Stimulated activated CD8-positive, alpha-beta memory T cell treated with anti-CD3 and anti-CD28 coated beads, Interleukin-15, amount 100 ng/mL, for 24 hours (primary cell): ENCODE results near the gene BAG3.
"Not testable (repeated sequence)": the region's sequence is repeated elsewhere in the genome, so short reads cannot be mapped to it uniquely, and the experiment has no call there.

Experiments
- DNase-seq: peaks from one replicate; pipeline ENCODE4 v3.0.0-alpha.2; 2020; ENCODE audit warnings: low read depth

The BAG3 gene

GRCh38 chr10:119694608-119695007, 43.4 kb downstream of the BAG3 start:
- no peak for DNase-seq

GRCh38 chr10:119700321-119700954, 49.3 kb downstream of the BAG3 start:
- DNase-seq: no peak

DNA sequence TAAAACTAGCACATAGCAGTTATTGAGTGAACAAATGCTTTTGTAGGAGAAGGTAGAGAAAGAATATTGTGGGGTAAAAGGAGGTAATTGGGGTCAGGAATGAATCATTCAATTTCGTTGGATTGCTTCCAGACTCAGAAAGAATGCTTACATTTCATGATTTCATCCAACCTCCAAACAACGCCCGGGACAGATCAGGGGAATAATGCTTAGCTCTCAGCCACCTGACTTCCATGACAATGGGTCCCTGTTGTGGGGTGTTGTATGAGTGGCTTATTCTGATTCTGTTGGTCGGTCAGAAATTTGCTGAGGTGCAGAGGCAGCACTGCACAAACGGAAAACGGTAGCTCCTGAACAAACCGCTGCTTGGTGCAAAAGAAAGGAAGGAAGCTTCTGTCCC, 50.7 kb downstream of the BAG3 start:
- DNase-seq: no peak

DNA sequence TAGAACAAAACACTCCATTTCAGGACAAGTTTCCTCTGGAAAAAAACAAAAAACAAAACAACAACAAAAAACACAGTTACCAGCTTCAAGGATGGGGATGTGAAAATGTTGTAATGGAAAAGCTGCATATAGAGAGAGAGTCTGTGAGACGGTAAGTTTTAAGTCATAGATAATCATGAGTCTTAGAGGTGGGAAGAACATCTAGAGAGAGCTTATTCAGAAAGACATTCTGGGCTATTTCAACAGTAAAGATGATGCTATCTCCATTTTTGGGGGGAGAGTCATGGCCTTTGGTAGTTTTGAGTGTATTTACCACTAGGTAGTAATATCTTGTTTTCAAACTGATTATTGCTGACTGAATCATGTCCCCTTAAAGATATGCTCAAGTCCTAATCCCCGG, 51.4 kb downstream of the BAG3 start:
- DNase-seq: no peak

DNA sequence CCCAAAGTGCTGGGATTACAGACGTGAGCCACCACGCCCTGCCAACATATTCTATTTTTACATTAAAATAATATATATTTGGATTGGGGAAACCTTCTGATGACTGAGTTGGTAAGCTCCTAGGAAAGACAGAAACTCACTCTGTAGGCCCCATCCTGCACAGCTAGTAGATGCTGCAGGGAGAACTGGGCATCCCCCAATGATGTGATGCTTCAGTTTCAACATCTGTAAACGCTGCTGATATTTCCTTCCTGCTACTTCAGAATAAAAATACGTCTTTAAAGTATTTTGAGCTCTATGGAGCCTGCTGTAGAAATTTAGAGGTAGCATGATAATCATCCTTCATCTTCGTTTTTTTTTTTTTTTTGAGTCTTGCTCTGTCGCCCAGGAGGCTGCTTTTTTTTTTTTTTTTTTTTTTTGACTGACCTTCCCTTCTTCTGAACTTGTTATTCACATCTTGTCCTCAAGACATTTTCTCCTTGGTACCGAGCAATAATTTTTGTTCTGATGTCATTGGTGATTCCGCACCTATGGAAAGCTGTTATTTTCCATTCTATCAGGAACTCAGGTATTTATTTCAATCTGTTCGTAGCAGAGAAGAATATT, 52.8 kb downstream of the BAG3 start:
- no peak for DNase-seq

DNA sequence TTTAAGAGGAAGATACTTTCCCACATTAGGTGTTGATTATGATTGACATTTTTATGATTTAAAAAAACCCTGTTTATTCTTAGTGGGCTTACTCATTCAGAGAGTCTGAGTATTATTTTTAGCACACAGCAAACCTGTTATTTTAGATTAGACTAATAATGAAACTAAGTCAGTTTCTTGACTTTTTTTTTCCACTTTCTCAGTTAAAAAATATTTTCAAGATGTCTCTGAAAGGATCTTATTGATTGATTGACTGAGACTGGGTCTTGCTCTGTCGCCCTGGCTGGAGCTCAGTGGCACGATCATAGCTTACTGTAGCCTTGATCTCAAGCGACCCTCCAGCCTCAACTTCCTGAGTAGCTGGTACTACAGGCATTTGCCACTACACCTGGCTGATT, 54.3 kb downstream of the BAG3 start:
- no peak for DNase-seq

GRCh38 chr10:119706521-119707278, 55.5 kb downstream of the BAG3 start:
- DNase-seq: no peak

DNA sequence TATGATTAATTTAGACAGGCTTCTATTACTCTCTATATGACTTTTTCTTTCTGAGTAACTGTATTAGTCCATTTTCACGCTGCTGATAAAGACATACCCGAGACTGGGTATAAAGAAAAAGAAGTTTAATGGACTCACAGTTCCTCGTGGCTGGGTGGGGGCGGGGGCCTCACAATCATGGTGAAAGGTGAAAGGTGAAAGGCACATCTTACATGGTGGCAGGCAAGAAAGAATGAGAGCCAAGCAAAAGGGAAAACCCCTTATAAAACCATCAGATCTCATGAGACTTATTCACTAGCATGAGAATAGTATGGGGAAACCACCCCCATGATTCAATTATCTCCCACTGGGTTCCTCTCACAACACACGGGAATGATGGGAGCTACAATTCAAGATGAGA, 56.2 kb downstream of the BAG3 start:
- DNase-seq: not testable (repeated sequence)

DNA sequence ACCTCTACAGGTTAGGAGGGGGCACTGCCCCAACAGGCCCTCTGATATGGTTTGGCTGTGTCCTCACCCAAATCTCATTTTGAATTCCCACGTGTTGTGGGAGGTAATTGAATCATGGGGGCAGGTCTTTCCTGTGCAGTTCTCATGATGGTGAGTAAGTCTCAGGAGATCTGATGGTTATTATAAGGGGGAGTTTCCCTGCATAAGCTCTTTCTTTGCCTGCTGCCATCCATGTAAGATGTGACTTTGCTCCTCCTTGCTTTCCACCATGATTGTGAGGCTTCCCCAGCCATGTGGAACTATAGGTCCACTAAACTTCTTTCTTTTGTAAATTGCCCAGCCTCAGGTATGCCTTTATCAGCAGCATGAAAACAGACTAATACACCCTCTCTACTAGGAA, 59.8 kb downstream of the BAG3 start:
- not testable (repeated sequence) for DNase-seq

DNA sequence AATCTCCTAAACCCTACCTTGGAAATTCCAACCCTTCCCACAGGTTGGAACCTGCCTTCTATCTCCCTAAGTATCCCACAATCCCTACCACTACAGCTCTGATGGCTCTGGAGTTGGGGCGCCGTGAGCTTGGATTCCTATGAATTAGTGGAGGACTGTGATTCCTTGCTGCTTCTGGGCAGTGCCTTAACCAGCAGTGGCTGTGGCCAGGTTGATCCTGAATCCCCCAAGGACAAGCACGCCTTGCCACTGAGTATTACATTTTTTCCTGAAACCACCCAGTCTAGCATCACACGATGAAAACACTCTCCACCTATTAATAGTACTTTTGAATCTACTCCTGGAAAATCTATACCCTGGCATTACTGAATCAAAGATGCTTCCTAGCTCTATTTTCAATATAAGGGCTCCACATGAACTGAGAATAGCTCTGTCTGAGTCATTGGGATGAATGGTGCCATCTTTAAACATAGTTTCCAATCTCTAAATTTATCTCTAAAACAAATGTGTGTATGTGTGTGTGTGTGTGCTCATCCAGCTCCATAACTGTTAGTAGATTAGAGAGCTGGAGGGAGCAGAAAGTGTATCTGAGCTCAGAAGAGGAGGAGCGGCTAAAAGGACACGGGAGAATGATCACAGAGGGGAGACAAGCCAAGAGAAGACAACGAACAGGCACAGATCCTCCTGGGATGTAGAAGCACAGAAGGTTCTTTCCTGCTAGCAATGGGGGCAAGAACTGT, 62.7 kb downstream of the BAG3 start:
- DNase-seq: no peak

- DNase-seq: no peak
Observed at GRCh38 chr10:119714484-119714816, 63.3 kb downstream of the BAG3 start.

DNA sequence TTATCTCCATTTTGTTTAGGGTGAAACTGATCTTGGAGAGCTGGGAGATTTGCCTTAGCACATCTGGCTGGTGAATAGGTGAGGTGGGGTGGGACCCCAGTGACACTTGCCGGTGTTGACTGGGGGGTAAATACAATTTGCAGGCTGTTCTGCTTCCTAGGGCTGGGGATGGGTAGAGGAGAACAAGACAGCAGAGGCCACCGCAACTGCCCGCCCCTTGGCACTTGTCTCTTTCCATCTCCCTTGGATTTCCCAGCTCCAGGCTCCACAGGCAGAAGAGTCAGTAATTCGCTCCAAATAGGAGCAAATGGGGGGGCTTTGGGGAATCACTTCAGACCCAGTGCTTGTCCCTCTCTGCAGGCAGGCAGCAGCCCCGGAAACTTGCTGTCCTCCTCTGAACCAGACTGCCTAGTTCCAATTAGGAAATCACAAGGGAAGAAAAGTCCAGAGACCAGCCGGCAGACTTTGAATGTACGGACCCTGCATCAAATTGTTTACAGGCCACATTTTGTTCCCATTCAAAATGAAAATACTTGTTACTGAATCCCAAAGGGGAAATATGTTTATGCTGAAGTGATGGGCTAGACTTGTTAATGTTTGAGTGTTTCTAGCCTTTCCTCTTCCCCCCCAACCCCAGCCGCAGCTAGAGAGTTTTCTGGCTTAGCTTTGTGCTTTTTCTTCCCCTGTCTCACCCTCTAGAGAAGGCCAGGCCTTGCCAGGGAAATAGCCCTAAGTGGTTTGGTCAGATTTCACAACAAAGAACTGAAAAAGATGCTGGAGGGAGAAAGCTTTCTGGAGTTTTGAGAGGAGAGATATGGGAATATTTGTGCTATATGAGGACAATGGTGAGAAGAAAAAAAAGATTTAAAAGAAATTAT, 64.7 kb downstream of the BAG3 start:
- DNase-seq: no peak

GRCh38 chr10:119723161-119723560, 72.0 kb downstream of the BAG3 start:
- no peak for DNase-seq

DNA sequence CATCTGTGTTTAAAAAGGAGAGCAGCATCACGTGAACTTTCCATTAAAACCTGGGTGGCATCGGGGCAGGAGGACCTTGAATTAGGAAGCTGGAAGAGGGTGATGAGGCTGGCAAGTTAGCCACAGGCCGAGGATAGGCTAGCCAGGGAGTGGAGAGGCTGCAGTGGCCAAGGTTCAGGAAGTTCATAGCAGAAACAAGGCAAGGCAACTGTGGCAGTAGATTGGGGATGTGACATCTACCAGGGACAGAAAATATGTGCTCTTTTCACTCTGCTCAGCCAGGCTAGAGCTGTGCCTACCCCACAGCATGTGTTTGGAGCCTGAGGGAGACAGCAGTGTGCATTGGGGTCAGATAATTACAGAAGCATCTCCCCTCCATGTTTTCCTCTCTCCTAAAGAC, 72.4 kb downstream of the BAG3 start:
- DNase-seq: no peak

- DNase-seq: no peak
Observed at GRCh38 chr10:119724593-119725516, 73.7 kb downstream of the BAG3 start.

GRCh38 chr10:119725517-119725827, 74.3 kb downstream of the BAG3 start:
- no peak for DNase-seq

DNA sequence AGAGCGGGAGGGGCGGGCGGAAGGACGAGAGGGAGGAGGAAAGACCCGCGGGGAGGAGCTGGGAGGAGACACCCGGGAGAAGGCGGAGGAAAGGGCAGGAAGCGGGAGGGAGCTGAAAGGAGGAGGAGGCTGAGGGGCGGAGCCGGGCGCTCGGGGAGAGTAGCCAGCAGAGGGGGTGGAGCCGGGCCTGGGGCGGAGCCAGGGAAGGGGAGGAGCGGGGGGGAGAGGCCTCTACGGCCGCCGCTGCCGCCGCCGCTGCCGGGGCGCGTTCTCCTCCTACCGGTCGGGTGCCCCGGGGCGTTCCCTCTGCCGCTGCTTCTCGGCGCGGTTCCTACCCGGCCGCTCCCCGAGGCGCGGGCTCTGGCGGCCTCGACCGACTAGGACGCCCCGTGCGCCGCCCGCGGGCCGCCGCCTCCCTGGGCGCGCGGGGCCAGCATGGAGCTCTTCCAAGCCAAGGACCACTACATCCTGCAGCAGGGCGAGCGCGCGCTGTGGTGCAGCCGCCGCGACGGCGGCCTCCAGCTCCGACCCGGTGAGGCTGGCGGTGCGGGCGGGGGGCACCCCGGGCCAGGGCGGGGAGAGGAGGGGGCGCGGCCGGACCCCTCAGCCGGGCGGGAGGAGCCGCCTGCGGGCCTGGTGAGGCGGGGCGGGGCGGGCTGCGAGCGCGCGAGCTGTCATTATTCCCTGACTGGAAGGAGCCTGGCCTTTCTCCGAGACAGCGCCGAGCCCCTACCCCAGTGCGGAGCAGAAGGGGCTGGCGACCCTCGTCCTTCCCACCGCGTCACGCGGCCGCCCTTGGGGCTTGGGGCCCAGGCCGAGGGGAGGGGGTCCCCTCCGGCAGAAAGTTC, 74.9 kb downstream of the BAG3 start, which contains the start of gene INPP5F:
Gene INPP5F (plus strand): TSS at position 223 of the 848 bp plus-strand sequence. CDS start 213 bp downstream, at position 436.
- DNase-seq: peak; percentile 97

- no peak for DNase-seq
Observed at GRCh38 chr10:119726676-119727261, 75.6 kb downstream of the BAG3 start.
